Measurements from ENCODE around the gene SCRN2.

The SCRN2 gene

GRCh38 chr17:47819475-47819874 is 21.6 kb downstream of the SCRN2 start:
- Histone ChIP-seq H3K27me3 (ENCODE audit: insufficient read depth, poor library complexity, severe bottlenecking) (no peaks in the 10 kb centered on the region), H3K4me1 (ENCODE audit: insufficient read depth, poor library complexity, severe bottlenecking) (peaks cover 12% of the 10 kb centered on the region), H3K36me3 (ENCODE audit: low read depth) (peaks cover 29% of the 10 kb centered on the region), H3K27ac (ENCODE audit: poor library complexity, severe bottlenecking) (no peak overlapping the region), H3K9me3 (ENCODE audit: severe bottlenecking) (no peaks in the 10 kb centered on the region), H3K4me3 (ENCODE audit: severe bottlenecking) (no peak overlapping the region)
- no peak for ATAC-seq (ENCODE audit: low read depth)
- TF ChIP-seq CTCF (IDR thresholded peaks at IDR 0.05; ENCODE audit: poor library complexity, severe bottlenecking), result no peak
- no peak for DNase-seq (ENCODE audit: low spot score)

GRCh38 chr17:47818002-47818695 is 22.9 kb downstream of the SCRN2 start:
- Histone ChIP-seq H3K9me3 (ENCODE audit: severe bottlenecking) (no peaks in the 10 kb centered on the region), H3K4me1 (ENCODE audit: insufficient read depth, poor library complexity, severe bottlenecking) (peaks cover 12% of the 10 kb centered on the region), H3K27ac (ENCODE audit: poor library complexity, severe bottlenecking) (no peak overlapping the region), H3K36me3 (ENCODE audit: low read depth) (peaks cover 21% of the 10 kb centered on the region), H3K27me3 (ENCODE audit: insufficient read depth, poor library complexity, severe bottlenecking) (no peaks in the 10 kb centered on the region), H3K4me3 (ENCODE audit: severe bottlenecking) (no peak overlapping the region)
- no peak for ATAC-seq (ENCODE audit: low read depth)
- no peak for DNase-seq (ENCODE audit: low spot score)
- no peak for TF ChIP-seq CTCF (IDR thresholded peaks at IDR 0.05; ENCODE audit: poor library complexity, severe bottlenecking)

GRCh38 chr17:47816947-47817346 is 24.1 kb downstream of the SCRN2 start:
- DNase-seq (ENCODE audit: low spot score) (no peak), ATAC-seq (ENCODE audit: low read depth) (no peak)
- peaks cover 7% of the 10 kb centered on the region for H3K4me1 ChIP-seq (ENCODE audit: insufficient read depth, poor library complexity, severe bottlenecking)
- no peaks in the 10 kb centered on the region for H3K9me3 ChIP-seq (ENCODE audit: severe bottlenecking)
- H3K27me3 ChIP-seq (ENCODE audit: insufficient read depth, poor library complexity, severe bottlenecking), result no peaks in the 10 kb centered on the region
- no peak overlapping the region for H3K27ac ChIP-seq (ENCODE audit: poor library complexity, severe bottlenecking)
- H3K36me3 ChIP-seq (ENCODE audit: low read depth), result peaks cover 21% of the 10 kb centered on the region
- no peak for TF ChIP-seq CTCF (IDR thresholded peaks at IDR 0.05; ENCODE audit: poor library complexity, severe bottlenecking)
- no peak overlapping the region for H3K4me3 ChIP-seq (ENCODE audit: severe bottlenecking)

DNA sequence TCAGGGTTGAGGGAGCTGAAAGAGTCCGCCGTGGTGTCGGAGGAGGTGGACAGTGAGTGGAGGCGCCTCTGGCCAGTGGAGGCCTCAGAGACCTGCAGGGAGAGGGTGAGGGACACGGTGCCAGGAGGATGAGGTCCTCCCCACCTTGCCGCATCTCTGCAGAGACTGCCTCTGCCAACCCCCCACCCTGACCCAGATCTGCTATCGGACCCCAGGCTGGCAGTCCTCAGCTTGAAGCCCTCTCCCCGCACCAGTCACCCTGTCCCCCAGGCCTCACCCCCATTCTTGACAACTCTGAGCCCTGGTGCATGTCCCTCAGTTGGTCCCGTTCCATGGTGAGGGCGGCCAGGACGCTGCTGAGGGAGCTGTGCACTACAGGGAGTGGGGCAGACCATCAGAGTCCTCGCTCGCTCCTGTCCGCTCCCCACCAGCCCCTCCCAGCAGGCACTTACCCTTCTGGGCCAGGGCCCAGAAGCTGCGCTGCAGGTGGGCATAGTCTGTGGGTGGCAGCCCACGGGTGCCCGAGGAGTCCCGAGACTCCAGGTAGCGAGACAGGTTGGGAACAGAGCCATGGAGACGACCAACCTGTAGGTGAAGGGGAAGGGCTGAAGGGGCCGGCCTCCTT is 24.9 kb downstream of the SCRN2 start:
- H3K27me3 ChIP-seq (ENCODE audit: insufficient read depth, poor library complexity, severe bottlenecking), result no peaks in the 10 kb centered on the region
- peaks cover 5% of the 10 kb centered on the region for H3K4me1 ChIP-seq (ENCODE audit: insufficient read depth, poor library complexity, severe bottlenecking)
- H3K4me3 ChIP-seq (ENCODE audit: severe bottlenecking), result no peak overlapping the region
- no peak overlapping the region for H3K27ac ChIP-seq (ENCODE audit: poor library complexity, severe bottlenecking)
- peaks cover 21% of the 10 kb centered on the region for H3K36me3 ChIP-seq (ENCODE audit: low read depth)
- no peak for TF ChIP-seq CTCF (IDR thresholded peaks at IDR 0.05; ENCODE audit: poor library complexity, severe bottlenecking)
- ATAC-seq (ENCODE audit: low read depth) (no peak), DNase-seq (ENCODE audit: low spot score) (no peak)
- H3K9me3 ChIP-seq (ENCODE audit: severe bottlenecking), result no peaks in the 10 kb centered on the region
